Frontal cortex (tissue), 4 donors: ENCODE results near the gene NTM. TPM values are rescaled to one million over a fixed set of nuclear protein-coding genes. Genes with fewer than 3 reads are reported as not detected.
"Not testable (repeated sequence)": the region's sequence is repeated elsewhere in the genome, so short reads cannot be mapped to it uniquely, and the experiment has no call there.

Experiments used
- DNase-seq, 2 donors: peaks; one replicate each; pipeline ENCODE4 v3.0.0; 2012; ENCODE audit warnings: low spot score in 2 of 2
- FAIRE-seq: peaks from 2 replicates; lab custom pipeline; 2012; peaks lifted over from hg19 to GRCh38; lab: Jason Lieb, UNC
- total RNA-seq: library from RNA; depleted of rRNA; stranded (reverse); fragments of >200 nt; gene quantifications from one replicate; pipeline ENCODE4 v1.2.3, GENCODE V29; 2014
- donor health status: control.
- donor health status: control.
- donor health status: control.

The NTM gene
- 119 TPM for total RNA-seq

GRCh38 chr11:131370090-131370751 lies at the start of gene NTM:
TSS of gene NTM (plus strand) at chr11:131370615.
- FAIRE-seq (no peak), DNase-seq (peak; percentile 61 to 64)

GRCh38 chr11:131324921-131325570 lies 45.4 kb upstream of the NTM start:
- FAIRE-seq: no peak
- DNase-seq: no peak

- no peak for DNase-seq
- no peak for FAIRE-seq
Measured at GRCh38 chr11:131326829-131327228, 43.6 kb upstream of the NTM start.

- FAIRE-seq (no peak), DNase-seq (no peak)
Measured at GRCh38 chr11:131327421-131327820, 43.0 kb upstream of the NTM start.

GRCh38 chr11:131328843-131329242 lies 41.6 kb upstream of the NTM start:
- FAIRE-seq: no peak
- no peak for DNase-seq

- FAIRE-seq: no peak
- DNase-seq: no peak
Measured at GRCh38 chr11:131331010-131331409, 39.4 kb upstream of the NTM start.

- DNase-seq: no peak
- no peak for FAIRE-seq
Measured at GRCh38 chr11:131331546-131331945, 38.9 kb upstream of the NTM start.

GRCh38 chr11:131334601-131335000 lies 35.8 kb upstream of the NTM start:
- FAIRE-seq (no peak), DNase-seq (no peak)

- not testable (repeated sequence) for DNase-seq, FAIRE-seq
Measured at GRCh38 chr11:131341900-131342299, 28.5 kb upstream of the NTM start.

- DNase-seq, FAIRE-seq: not testable (repeated sequence)
Measured at GRCh38 chr11:131342442-131342841, 28.0 kb upstream of the NTM start.

- DNase-seq: no peak
Measured at GRCh38 chr11:131345406-131345805, 25.0 kb upstream of the NTM start.

GRCh38 chr11:131349368-131350086 lies 20.9 kb upstream of the NTM start:
- FAIRE-seq (no peak), DNase-seq (no peak)

More at GRCh38 chr11:131345406-131345805, 25.0 kb upstream of the NTM start:
- FAIRE-seq: no peak

GRCh38 chr11:131350872-131351271 lies 19.5 kb upstream of the NTM start:
- DNase-seq (no peak), FAIRE-seq (no peak)

GRCh38 chr11:131351848-131352247 lies 18.6 kb upstream of the NTM start:
- FAIRE-seq (no peak), DNase-seq (no peak)

GRCh38 chr11:131353766-131354165 lies 16.6 kb upstream of the NTM start:
- DNase-seq (no peak), FAIRE-seq (no peak)

- no peak for FAIRE-seq
- DNase-seq: no peak
Measured at GRCh38 chr11:131354251-131354701, 16.1 kb upstream of the NTM start.

GRCh38 chr11:131356206-131356605 lies 14.2 kb upstream of the NTM start:
- FAIRE-seq (no peak), DNase-seq (no peak)

GRCh38 chr11:131365329-131365930 lies 5.0 kb upstream of the NTM start:
- DNase-seq (no peak), FAIRE-seq (no peak)

- FAIRE-seq (no peak), DNase-seq (no peak)
Measured at GRCh38 chr11:131370901-131371790, 731 bp downstream of the NTM start.

GRCh38 chr11:131371791-131372104 lies 1.3 kb downstream of the NTM start:
- DNase-seq (no peak), FAIRE-seq (no peak)
